ENCODE measurements around the gene ABCA2.
"Not testable (repeated sequence)": the region's sequence is repeated elsewhere in the genome, so short reads cannot be mapped to it uniquely, and the experiment has no call there.

ABCA2 gene

GRCh38 chr9:137064027-137064879 lies 36.2 kb upstream of the ABCA2 start:
- DNase-seq (ENCODE audit: low read depth, low spot score): no peak
- H3K4me3 ChIP-seq (ENCODE audit: low read length): no peak overlapping the region

GRCh38 chr9:137063311-137064026 lies 35.4 kb upstream of the ABCA2 start:
- no peak overlapping the region for H3K4me3 ChIP-seq (ENCODE audit: low read length)
- no peak for DNase-seq (ENCODE audit: low read depth, low spot score)

- not testable (repeated sequence) for DNase-seq (ENCODE audit: low read depth, low spot score); H3K4me3 ChIP-seq (ENCODE audit: low read length)
Measured at GRCh38 chr9:137062798-137063197, 34.8 kb upstream of the ABCA2 start.

DNA sequence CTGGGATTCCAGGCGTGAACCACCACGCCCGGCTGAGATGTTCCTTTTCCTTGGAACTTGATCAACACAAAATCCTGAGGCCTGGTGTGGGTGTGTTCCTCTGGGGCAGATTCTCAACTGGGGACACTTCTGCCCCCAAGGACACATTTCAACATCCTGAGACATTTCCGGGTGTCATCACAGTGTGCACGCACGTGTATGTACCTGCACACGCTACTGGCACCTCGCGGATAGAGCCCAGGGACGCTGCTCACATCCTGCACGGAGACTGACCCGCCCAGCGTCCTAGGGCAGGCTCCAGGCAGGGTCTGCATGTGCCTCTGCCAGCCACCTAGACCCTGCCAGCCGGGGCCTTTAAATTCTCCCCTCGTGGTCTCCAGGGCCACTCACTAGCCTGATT lies 34.3 kb upstream of the ABCA2 start:
- DNase-seq (ENCODE audit: low read depth, low spot score): no peak
- H3K4me3 ChIP-seq (ENCODE audit: low read length): no peak overlapping the region

- no peak overlapping the region for H3K4me3 ChIP-seq (ENCODE audit: low read length)
- DNase-seq (ENCODE audit: low read depth, low spot score): no peak
Measured at GRCh38 chr9:137058521-137059234, 30.6 kb upstream of the ABCA2 start.

DNA sequence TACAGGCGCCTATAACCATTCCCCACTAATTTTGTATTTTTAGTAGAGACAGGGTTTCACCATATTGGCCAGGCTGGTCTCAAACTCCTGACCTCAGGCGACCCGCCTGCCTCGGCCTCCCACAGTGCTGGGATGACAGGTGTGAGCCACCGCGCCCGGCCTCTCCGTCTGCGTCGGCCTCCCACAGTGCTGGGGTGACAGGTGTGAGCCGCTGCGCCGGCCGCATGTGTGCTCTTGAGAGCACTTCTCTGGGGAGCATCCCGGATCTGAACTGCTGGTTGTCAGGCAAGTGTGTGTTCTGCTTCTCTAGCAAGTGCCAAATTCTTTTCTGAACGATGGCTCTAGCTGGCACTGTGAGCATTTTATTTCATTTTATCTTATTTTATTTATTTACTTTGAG lies 29.5 kb upstream of the ABCA2 start:
- DNase-seq (ENCODE audit: low read depth, low spot score): no peak

DNA sequence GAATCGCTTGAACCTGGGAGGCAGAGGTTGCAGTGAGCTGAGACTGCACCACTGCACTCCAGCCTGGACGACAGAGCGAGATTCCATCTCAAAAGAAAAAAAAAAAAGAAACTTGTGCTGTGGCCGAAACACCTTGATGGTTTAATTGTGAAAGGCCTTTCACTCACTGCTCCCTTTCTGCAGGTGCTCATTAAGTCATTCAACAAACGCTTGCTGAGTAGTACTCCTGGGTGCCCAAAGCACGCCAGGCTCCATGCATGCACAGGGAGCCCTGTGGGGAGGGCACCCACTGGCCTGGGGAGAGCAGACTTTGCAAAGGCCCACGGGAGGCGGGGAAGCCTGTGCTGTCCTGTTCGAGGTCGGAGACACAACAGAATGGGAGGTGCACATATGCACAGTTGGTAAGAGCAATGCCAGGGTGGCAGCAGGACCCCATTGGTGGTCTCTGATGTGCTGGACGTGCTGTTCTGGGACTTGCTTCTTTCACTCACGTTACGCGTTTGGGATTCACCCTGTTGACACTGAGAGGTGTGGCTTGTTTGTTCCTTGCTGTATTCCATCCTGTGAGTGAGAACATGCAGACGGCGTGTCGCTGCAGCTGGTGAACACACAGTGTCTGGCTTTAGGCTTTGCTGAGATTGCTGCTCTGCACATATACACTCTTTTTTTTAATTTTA lies 28.8 kb upstream of the ABCA2 start:
- DNase-seq (ENCODE audit: low read depth, low spot score): no peak

More for the DNA sequence above, 29.5 kb upstream of the ABCA2 start:
- H3K4me3 ChIP-seq (ENCODE audit: low read length): no peak overlapping the region

GRCh38 chr9:137055385-137056364 lies 27.6 kb upstream of the ABCA2 start:
- no peak overlapping the region for H3K4me3 ChIP-seq (ENCODE audit: low read length)
- DNase-seq (ENCODE audit: low read depth, low spot score): no peak

More for the DNA sequence above, 28.8 kb upstream of the ABCA2 start:
- H3K4me3 ChIP-seq (ENCODE audit: low read length): no peak overlapping the region

- no peak overlapping the region for H3K4me3 ChIP-seq (ENCODE audit: low read length)
- DNase-seq (ENCODE audit: low read depth, low spot score): no peak
Measured at GRCh38 chr9:137054932-137055384, 26.9 kb upstream of the ABCA2 start.

DNA sequence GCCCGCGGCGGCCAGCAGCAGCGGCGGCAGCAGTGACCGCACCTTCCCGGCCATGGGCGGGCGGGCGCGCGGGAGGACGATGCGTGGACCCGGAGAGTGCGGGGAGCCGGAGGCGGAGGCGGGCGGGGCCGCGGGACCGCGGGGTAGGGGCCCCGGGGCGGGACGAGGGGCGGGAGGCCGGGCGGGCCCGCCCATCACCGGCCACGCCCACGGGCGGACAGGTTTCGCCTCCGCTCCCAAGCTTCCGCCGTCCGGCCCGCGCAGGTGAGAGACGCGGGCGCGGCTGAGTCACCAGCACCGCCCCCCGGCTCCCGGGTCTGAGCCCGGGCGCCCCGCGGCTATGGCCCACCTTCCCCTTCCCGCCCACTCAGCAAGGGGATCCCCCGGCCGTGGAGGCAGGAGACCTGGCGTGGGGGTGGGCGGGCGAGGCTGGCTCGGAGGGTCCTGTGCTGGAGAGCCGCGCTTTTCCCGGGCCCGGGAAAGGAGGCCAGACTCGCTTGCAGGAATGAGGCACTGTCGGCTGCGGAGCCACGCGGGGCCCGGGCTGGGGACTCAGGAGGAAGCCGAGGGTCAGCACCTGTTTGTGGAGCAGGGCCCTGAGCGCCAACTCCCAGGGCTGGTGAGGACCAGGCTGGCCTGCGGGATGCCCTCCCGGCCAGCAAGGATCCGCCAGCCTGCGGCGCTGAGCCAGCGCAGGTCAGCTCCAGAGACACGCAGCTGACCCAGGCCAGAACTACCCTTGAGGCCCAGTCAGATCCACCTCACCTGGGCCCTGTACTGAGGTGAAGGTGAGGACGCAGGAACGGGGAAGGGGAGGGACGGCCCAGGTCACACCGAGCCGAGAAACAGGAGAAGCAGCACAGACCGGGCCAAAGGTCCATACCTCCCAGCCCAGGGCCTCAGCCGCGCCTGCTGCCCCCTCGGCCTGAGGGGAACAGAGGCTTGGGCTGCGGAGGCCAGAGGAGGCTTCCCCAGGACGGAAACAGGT lies 26.2 kb upstream of the ABCA2 start, which contains the start of gene ENTPD2:
ENTPD2 (minus strand) TSS at position 118 of the 988 bp plus-strand sequence; CDS start at position 54, 64 bp downstream.
- DNase-seq (ENCODE audit: low read depth, low spot score): no peak
- H3K4me3 ChIP-seq (ENCODE audit: low read length): no peak within 1 kb of the TSS

GRCh38 chr9:137052998-137053943 lies 25.2 kb upstream of the ABCA2 start:
- DNase-seq (ENCODE audit: low read depth, low spot score): no peak
- H3K4me3 ChIP-seq (ENCODE audit: low read length): no peak overlapping the region

- no peak overlapping the region for H3K4me3 ChIP-seq (ENCODE audit: low read length)
- no peak for DNase-seq (ENCODE audit: low read depth, low spot score)
Measured at GRCh38 chr9:137052293-137052692, 24.3 kb upstream of the ABCA2 start.

DNA sequence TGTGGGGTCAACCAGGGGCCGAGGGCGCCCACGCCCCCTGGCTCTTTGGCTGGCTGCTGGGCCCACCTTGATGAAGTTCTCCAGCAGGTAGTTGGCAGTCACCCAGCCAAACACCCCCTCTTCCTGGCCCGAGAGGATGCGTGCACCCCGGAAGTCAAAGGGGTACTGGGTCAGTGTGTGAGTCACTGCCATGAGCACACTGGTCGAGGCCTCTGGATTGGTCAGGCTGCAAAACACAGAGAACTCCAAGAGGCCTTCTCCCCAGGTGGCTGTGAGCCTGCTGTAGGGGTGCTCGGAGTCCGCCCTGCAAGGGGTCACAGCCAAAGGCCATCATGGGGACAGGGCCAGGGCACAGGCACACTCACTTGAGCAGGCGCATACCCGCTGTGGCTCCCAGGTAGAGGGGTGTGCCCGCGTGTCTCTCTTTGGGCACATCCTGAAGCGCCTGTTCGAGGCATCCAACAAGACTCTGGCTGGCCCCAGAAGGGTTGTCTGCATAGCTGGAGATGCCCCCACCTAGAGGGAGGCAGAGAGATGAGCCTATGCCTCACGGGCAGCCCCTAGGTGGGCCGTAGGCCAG lies 23.2 kb upstream of the ABCA2 start:
- DNase-seq (ENCODE audit: low read depth, low spot score): no peak
- no peak overlapping the region for H3K4me3 ChIP-seq (ENCODE audit: low read length)

DNA sequence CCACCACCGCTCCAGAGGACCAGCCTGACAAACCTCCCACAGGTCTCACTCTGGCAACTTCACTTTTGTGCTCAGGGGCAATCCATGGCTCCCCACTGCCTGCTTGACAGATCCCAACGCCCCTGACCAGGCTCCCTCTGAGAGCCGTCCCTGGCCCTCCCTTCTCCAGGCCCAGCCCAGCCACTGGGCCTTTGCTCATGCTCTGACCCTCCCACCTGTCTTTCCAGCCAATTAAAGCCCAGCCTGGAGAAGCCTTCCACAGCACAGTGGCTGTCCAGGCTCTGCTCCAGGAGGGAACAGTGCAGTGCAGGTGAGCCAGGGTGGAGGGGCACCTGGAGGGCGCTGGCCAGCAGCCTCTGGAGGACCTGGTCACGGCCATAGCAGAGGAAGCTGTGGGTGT lies 22.5 kb upstream of the ABCA2 start:
- no peak for DNase-seq (ENCODE audit: low read depth, low spot score)
- no peak overlapping the region for H3K4me3 ChIP-seq (ENCODE audit: low read length)
